ENCODE data around the gene MSL1. TPM values are rescaled to one million over a fixed set of nuclear protein-coding genes. Genes with fewer than 3 reads are reported as not detected.

Gene MSL1
- total and polyA plus RNA-seq, 2 of the 13 experiments (the other 11 are each of a cell fraction or from before 2014, with no cell fraction given) = 63.8 to 88.5 TPM

DNA sequence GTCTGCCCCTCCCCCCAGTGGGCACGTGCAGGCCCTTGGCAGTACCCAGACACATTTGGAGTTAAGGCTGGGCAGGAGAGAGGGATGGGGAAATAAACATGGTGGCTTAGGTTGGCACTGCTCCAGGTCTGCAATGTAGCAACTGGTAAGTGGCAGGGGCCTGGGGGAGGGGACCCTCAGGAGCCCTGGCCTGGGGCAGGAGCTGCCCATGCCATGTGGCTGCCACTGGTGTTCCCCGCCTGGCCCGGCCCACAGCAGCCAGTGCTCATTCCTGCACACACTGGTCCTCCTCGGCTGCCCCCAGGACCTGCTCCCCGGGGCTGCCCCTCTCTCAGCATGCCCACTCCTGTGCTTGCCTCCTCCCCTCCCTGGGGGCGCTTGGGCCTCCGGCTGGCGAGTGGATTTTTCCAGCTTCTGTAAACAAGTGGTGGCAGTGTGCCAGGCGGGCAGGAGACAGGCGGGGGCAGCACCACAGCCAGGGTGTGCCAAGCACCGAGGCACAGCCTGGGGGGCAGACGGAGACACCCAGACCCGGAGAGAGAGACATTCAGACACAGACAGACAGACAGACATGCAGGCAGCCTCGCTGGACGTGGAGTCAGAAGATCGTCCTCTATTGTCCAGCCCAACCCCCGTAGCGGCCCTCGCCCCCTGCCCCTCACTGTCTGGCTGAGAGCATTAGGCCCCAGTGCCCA lies 49.6 kb upstream of the MSL1 start (continued):
- TF ChIP-seq, protein P1, sequence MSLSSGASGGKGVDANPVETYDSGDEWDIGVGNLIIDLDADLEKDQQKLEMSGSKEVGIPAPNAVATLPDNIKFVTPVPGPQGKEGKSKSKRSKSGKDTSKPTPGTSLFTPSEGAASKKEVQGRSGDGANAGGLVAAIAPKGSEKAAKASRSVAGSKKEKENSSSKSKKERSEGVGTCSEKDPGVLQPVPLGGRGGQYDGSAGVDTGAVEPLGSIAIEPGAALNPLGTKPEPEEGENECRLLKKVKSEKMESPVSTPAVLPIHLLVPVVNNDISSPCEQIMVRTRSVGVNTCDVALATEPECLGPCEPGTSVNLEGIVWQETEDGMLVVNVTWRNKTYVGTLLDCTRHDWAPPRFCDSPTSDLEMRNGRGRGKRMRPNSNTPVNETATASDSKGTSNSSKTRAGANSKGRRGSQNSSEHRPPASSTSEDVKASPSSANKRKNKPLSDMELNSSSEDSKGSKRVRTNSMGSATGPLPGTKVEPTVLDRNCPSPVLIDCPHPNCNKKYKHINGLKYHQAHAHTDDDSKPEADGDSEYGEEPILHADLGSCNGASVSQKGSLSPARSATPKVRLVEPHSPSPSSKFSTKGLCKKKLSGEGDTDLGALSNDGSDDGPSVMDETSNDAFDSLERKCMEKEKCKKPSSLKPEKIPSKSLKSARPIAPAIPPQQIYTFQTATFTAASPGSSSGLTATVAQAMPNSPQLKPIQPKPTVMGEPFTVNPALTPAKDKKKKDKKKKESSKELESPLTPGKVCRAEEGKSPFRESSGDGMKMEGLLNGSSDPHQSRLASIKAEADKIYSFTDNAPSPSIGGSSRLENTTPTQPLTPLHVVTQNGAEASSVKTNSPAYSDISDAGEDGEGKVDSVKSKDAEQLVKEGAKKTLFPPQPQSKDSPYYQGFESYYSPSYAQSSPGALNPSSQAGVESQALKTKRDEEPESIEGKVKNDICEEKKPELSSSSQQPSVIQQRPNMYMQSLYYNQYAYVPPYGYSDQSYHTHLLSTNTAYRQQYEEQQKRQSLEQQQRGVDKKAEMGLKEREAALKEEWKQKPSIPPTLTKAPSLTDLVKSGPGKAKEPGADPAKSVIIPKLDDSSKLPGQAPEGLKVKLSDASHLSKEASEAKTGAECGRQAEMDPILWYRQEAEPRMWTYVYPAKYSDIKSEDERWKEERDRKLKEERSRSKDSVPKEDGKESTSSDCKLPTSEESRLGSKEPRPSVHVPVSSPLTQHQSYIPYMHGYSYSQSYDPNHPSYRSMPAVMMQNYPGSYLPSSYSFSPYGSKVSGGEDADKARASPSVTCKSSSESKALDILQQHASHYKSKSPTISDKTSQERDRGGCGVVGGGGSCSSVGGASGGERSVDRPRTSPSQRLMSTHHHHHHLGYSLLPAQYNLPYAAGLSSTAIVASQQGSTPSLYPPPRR (CRISPR knock-in tag; IDR thresholded peaks at IDR 0.05; ENCODE audit: borderline replicate concordance) = peak; percentile 47; the same call in 1 of the 2 replicates
- TF ChIP-seq, protein P2, sequence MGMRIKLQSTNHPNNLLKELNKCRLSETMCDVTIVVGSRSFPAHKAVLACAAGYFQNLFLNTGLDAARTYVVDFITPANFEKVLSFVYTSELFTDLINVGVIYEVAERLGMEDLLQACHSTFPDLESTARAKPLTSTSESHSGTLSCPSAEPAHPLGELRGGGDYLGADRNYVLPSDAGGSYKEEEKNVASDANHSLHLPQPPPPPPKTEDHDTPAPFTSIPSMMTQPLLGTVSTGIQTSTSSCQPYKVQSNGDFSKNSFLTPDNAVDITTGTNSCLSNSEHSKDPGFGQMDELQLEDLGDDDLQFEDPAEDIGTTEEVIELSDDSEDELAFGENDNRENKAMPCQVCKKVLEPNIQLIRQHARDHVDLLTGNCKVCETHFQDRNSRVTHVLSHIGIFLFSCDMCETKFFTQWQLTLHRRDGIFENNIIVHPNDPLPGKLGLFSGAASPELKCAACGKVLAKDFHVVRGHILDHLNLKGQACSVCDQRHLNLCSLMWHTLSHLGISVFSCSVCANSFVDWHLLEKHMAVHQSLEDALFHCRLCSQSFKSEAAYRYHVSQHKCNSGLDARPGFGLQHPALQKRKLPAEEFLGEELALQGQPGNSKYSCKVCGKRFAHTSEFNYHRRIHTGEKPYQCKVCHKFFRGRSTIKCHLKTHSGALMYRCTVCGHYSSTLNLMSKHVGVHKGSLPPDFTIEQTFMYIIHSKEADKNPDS (CRISPR knock-in tag; IDR thresholded peaks at IDR 0.05) = peak; percentile 83; the same call in 1 of the 2 replicates
- TF ChIP-seq EP300 (IDR thresholded peaks at IDR 0.05; ENCODE audit: low read depth in 2 of 2, low read length in 2 of 2) (peak in 1 of 2 experiments; percentile 53; a peak in 1 of 4 replicates), EP300 (CRISPR knock-in tag; IDR thresholded peaks at IDR 0.05; ENCODE audit: borderline replicate concordance) (no peak), FOXA3 (CRISPR knock-in tag; IDR thresholded peaks at IDR 0.05) (peak; percentile 79), ARNTL (CRISPR knock-in tag; IDR thresholded peaks at IDR 0.05) (no peak), BRD4 (CRISPR knock-in tag; IDR thresholded peaks at IDR 0.05) (0 out of 2 replicates have a peak, but pooled peaks have one; percentile 18), IRF2 (CRISPR knock-in tag; IDR thresholded peaks at IDR 0.05) (0 out of 2 replicates have a peak, but pooled peaks have one; percentile 19)
- TF ChIP-seq, protein P3, sequence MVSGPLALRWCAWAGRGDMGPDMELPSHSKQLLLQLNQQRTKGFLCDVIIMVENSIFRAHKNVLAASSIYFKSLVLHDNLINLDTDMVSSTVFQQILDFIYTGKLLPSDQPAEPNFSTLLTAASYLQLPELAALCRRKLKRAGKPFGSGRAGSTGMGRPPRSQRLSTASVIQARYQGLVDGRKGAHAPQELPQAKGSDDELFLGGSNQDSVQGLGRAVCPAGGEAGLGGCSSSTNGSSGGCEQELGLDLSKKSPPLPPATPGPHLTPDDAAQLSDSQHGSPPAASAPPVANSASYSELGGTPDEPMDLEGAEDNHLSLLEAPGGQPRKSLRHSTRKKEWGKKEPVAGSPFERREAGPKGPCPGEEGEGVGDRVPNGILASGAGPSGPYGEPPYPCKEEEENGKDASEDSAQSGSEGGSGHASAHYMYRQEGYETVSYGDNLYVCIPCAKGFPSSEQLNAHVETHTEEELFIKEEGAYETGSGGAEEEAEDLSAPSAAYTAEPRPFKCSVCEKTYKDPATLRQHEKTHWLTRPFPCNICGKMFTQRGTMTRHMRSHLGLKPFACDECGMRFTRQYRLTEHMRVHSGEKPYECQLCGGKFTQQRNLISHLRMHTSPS (CRISPR knock-in tag; IDR thresholded peaks at IDR 0.05; ENCODE audit: low read depth) = peak; percentile 99
- TF ChIP-seq, protein P4, sequence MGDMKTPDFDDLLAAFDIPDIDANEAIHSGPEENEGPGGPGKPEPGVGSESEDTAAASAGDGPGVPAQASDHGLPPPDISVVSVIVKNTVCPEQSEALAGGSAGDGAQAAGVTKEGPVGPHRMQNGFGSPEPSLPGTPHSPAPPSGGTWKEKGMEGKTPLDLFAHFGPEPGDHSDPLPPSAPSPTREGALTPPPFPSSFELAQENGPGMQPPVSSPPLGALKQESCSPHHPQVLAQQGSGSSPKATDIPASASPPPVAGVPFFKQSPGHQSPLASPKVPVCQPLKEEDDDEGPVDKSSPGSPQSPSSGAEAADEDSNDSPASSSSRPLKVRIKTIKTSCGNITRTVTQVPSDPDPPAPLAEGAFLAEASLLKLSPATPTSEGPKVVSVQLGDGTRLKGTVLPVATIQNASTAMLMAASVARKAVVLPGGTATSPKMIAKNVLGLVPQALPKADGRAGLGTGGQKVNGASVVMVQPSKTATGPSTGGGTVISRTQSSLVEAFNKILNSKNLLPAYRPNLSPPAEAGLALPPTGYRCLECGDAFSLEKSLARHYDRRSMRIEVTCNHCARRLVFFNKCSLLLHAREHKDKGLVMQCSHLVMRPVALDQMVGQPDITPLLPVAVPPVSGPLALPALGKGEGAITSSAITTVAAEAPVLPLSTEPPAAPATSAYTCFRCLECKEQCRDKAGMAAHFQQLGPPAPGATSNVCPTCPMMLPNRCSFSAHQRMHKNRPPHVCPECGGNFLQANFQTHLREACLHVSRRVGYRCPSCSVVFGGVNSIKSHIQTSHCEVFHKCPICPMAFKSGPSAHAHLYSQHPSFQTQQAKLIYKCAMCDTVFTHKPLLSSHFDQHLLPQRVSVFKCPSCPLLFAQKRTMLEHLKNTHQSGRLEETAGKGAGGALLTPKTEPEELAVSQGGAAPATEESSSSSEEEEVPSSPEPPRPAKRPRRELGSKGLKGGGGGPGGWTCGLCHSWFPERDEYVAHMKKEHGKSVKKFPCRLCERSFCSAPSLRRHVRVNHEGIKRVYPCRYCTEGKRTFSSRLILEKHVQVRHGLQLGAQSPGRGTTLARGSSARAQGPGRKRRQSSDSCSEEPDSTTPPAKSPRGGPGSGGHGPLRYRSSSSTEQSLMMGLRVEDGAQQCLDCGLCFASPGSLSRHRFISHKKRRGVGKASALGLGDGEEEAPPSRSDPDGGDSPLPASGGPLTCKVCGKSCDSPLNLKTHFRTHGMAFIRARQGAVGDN (CRISPR knock-in tag; IDR thresholded peaks at IDR 0.05) = peak; percentile 68
- TF ChIP-seq, protein P5, sequence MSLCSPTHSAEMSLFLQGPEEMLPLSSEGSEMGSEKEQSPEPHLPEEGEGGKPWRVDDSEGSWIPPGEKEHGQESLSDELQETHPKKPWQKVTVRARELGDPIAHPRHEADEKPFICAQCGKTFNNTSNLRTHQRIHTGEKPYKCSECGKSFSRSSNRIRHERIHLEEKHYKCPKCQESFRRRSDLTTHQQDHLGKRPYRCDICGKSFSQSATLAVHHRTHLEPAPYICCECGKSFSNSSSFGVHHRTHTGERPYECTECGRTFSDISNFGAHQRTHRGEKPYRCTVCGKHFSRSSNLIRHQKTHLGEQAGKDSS (CRISPR knock-in tag; IDR thresholded peaks at IDR 0.05; ENCODE audit: borderline replicate concordance, low read depth) = peak; percentile 39; the same call in 1 of the 2 replicates
- TF ChIP-seq, protein P6, sequence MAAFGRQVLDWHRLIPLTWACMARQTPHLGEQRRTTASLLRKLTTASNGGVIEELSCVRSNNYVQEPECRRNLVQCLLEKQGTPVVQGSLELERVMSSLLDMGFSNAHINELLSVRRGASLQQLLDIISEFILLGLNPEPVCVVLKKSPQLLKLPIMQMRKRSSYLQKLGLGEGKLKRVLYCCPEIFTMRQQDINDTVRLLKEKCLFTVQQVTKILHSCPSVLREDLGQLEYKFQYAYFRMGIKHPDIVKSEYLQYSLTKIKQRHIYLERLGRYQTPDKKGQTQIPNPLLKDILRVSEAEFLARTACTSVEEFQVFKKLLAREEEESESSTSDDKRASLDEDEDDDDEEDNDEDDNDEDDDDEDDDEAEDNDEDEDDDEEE (CRISPR knock-in tag; IDR thresholded peaks at IDR 0.05) = peak; percentile 60; the same call in 1 of the 2 replicates
